C1 segment of cervical spinal cord (tissue), 14 donors: ENCODE results near the gene CNKSR1.
A peak's percentile ranks its signal among the peaks of the same experiment; 100 is the strongest.

Source experiments
- DNase-seq, 14 donors: peaks; one replicate each; lab custom pipeline; 2025; lab: John Stamatoyannopoulos, UW

Gene CNKSR1

GRCh38 chr1:26160527-26161414 lies 16.5 kb upstream of the CNKSR1 start:
- no peak for DNase-seq

DNA sequence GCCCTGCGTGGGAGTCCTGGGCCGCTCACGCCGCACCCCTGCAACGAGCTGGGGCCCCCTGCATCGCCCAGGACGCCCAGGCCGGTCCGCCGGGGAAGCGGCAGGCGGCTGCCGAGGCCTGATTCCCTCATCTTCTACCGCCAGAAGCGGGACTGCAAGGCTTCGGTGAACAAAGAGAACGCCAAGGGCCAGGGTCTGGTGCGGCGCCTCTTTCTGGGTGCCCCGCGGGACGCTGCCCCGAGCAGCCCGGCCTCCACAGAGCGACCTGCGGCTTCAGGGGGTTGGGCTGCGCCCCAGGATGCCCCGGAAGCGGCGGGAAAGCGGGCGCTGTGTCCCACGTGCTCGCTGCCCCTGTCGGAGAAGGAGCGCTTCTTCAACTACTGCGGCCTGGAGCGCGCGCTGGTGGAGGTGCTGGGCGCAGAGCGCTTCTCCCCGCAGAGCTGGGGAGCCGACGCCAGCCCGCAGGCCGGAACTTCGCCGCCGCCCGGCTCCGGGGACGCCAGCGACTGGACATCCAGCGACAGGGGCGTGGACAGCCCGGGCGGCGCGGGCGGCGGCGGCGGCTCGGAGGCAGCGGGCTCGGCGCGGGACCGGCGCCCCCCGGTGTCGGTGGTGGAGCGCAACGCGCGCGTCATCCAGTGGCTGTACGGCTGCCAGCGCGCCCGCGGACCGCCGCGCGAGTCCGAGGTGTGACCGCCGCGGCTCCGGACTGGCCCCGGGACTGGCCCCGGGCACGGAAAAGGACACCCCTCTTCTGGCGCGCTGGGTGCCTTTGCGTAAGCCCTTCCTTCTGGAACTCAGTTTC lies 15.7 kb upstream of the CNKSR1 start:
- peak in 9 of 14 donors; percentile 19 to 62 (median 38) for DNase-seq

DNA sequence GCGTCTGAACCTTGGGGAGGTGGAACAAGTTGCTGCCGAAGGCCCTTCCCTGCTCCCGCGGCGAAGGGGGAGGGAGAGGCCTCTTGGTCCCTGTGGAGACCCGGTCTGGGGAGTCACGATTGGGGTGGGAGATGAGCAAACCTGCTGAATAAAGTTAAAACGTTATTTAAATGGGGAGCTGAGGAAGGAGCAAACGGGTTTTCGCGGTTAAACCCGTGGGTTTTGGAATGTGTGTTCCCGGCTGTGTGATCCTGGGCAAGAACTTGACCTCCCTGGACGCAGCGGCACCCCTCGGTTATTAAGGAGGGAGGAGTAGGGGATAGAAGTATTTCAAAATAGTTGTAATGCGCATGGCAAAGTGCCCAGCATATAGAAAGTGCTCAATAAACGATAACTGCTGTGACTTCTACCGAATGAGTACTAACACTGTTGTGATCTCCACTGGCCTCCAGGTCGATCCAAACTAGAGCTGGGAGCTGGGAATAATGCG lies 15.0 kb upstream of the CNKSR1 start:
- DNase-seq: no peak

GRCh38 chr1:26163684-26164035 lies 13.6 kb upstream of the CNKSR1 start:
- DNase-seq: no peak

DNA sequence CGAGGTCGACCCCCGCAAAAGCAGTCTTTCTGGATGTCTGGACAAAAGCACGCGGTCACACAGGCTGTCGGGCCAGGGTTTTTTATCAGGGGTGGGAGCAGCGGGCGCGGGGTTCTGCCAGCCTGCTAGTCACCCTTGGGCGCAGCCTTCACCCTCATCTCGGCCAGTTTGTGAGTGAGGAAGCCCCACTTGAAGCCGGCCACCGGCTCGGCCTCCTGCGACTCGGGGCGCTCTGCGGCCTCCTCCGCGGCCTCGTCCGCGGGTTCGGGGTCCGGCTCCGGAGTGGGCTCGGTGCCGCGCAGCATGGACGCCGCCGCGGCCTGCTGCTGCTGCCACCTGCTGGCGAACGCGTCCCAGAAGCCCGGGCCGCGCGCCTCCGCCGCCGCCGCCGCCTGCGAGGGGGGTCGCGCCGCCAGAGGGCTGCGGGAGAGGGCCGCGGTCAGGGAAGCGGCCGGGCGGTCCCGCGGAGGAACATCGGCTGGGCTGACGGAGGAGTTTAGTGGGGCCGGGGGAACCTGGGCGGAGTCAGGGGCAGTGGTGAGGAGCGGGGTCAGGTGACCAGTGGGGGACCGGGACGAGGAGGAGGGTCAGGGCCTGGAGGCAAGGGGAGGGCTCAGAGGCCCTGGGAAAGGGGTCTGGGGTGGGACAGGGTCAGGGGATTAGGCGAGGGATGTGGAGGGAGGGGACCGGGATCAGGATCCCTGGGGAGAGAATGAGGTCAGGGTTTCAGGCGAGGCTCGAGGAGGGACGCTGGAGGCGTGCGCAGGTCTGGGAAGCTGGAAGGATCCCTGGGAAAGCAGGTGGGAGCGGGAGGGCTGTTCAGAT lies 13.0 kb upstream of the CNKSR1 start:
- peak in 5 of 14 donors; percentile 9 to 48 (median 25) for DNase-seq

DNA sequence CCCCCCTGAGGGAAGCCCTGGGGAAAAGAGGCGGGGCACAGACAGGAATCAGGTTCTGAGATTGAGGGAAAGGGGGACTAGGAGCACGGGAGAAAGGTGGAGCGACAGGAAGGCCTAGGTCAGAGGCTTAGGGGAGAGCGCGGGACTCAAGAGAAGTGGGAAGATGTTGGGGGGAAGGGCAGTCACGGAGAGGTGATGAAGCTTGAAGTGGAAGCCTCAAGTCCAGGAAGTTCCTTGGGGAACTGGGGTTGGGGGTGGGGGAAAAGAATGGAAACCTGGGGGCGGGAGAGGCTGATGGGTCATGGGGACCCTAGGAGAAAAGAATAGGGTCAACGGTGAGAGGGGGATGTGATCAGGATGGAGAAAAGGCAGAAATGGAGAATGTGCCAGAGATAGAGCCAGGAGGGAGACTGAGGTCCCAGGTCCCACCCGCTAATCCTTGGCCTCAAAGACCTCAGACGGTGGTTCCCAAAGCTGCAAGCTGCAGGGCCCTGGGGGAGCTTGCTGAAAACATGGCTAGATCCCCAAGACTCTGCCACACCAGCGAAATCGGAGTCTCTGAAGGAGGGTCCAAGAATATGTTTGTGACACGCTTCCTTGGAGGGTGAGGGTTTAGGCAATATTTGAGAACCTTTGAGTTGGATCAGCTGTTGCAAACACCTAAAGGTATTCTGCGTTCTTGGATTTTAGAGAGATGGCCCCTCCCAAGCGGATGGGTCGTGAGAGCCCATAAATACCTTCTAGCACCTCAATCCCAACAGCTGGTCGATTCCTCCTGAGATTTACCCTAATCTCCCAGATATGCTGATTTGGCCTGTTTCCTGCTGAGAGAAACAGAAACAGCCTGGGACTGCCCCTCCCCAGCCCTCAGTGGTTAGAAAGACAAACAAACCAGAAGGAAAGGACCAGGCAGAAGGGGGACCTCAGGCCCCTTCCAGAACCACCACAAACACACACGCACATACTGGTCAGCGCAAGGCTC lies 12.1 kb upstream of the CNKSR1 start:
- no peak for DNase-seq

- no peak for DNase-seq
Observed at GRCh38 chr1:26166719-26167281, 10.5 kb upstream of the CNKSR1 start.

- peak in 1 of 14 donors; percentile 27 for DNase-seq
Observed at GRCh38 chr1:26168410-26169197, 8.7 kb upstream of the CNKSR1 start, which contains the start of gene C1orf232. TSS of gene C1orf232 (minus strand) at chr1:26168963. CDS start at chr1:26168499, 464 bp downstream.

- peak in 1 of 14 donors; percentile 36 for DNase-seq
Observed at GRCh38 chr1:26169198-26169554, 8.1 kb upstream of the CNKSR1 start.

GRCh38 chr1:26169669-26170471 lies 7.4 kb upstream of the CNKSR1 start, which contains the start of gene ZNF593:
TSS of gene ZNF593 (plus strand) at chr1:26169908. CDS start at chr1:26169984, 76 bp downstream.
- peak; percentile 18 to 88 (median 76) for DNase-seq

DNA sequence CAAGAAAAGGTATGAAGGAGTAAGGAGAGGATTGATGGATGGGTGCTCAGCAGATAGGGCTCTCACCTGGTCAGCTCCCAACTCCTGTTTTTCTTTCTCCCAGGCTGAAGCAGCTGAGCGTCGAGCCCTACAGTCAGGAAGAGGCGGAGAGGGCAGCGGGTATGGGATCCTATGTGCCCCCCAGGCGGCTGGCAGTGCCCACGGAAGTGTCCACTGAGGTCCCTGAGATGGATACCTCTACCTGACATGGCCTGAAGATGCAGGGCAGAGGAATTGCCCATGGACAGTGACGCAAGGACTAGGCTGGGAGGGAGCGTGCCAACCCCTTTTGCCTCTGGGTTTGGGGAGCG lies 6.8 kb upstream of the CNKSR1 start:
- DNase-seq: no peak

DNA sequence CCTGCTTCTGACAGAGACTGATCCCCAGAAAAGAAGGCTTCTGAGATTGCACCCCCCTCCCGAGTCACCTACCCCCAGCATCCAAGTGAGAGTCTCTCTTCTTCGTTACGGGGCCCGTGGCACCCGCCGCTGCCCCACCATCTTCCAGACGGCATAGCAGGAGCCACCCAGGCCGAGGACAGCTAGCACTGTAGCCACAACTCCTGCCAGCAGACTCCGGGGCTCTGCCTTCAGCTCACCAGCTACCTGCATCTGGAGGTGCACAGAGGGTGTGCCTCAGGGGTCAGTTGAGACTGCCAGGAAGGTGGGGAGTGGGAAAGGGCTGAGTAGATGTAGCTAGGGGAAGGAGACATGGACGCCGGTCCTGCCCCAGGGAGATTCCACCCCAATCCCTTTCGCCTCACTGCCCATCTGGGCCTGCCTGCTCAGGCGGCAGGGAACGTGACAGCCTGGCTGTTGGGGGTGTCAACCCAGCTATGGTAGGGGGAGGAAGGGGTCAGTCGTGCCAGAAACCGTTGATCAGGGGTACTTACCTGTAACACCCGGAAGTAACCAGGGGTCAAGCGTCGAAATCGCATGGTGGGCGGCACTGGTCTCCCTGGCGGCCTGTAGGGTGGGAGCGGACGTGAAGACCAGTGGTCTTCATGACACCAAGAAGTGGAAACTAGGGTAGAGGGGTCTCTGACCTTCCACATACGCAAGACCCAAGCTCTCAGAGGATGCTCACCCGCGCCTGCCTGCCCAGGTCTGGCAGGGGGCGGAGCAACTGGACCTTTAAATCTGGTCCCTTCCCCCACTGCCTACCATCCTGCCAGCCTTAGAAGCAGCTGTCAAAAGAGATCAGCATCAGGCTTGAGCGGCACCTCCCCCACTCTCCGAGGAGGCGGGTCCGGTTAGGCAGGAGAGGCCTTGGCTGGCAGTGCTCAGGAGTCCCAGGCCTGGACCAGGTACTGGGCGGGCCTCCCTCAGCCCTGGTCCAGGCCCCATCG lies 5.9 kb upstream of the CNKSR1 start, which contains the start of gene ZNF593OS:
TSS of gene ZNF593OS (minus strand) at position 749 of the 989 bp plus-strand sequence. CDS start at position 578, 171 bp downstream.
- DNase-seq: no peak

GRCh38 chr1:26175346-26175745 lies 1.9 kb upstream of the CNKSR1 start:
- no peak for DNase-seq

- no peak for DNase-seq
Observed at GRCh38 chr1:26180010-26180506, 2.8 kb downstream of the CNKSR1 start.

GRCh38 chr1:26181586-26182382 lies 4.5 kb downstream of the CNKSR1 start:
- DNase-seq: no peak

GRCh38 chr1:26182383-26182696 lies 5.0 kb downstream of the CNKSR1 start:
- no peak for DNase-seq
